Femur (tissue), 1 donor: ENCODE measurements around the gene CNDP1.

Experiments used
- DNase-seq: peaks from one replicate; pipeline ENCODE4 v3.0.0-alpha.2; 2017

Gene CNDP1

DNA sequence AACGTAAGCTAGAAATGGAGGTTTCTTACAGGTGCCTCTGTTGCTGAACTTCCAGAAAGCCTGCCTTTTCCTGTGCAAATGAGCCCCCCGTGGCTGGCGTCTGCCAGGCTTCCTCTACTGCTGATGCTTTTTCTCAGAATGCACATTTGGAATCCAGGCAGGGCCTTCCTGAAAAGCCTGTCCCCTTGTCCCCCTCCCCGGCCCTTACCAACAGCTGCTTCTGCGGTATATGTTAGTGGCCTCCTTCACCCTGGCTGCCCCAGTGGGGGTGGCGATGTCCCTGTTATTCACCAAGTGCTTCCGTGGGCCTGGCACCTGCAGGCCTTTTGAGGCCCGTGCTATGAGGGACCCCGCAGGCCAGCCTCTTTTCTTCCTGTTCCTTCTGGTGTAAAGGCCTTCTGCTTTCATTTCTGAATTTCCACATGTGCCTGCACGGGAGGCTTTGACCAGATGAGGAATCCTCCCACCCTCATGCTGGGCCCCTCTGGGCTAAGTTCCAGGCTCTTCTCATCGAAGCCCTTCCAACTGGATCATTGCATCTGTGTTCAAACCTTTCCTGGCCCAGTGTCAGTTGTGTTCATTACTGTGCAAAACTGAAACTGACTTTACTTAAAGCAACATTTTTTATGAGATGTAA is 27.7 kb upstream of the CNDP1 start:
- DNase-seq, result peak; percentile 93

DNA sequence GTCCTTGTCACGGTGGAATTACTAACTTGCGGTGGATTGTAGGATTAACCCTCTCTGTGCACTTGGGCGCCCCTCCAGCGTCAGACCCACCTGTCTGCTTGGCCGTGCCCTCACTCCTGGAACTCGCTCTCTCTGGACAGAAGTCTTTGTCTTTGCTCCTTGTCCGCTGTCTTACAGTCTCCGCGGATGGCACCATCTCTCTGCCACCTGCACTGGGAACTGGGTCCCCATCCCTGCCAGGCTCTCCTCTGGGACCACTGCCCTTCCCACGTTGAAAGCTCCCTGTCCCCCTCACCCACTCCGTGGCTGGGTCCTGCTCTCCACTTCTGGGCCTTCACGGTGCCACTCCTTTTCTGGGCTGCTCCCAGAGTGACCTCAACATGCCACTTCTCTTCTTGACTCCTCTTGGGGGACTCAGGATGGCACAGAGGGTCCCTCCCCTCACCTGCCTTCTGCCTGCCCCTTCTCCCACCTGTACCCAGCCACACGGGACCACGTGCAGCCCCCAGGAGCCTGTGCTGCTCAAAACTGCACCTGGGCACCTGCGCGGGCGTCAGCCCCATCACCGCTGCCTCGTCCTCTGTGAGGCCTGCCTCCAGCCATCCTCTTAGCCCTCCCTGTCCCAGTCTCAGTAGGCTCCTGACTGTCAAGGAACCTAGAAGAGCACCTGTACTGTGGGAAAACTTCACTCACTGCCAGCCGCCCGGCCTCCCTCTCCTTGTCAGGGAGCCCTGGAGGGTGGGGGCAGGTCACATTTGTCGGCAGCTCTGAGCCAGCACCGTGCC is 27.0 kb upstream of the CNDP1 start:
- no peak for DNase-seq

GRCh38 chr18:74507927-74508326 is 26.4 kb upstream of the CNDP1 start:
- DNase-seq, result no peak

DNA sequence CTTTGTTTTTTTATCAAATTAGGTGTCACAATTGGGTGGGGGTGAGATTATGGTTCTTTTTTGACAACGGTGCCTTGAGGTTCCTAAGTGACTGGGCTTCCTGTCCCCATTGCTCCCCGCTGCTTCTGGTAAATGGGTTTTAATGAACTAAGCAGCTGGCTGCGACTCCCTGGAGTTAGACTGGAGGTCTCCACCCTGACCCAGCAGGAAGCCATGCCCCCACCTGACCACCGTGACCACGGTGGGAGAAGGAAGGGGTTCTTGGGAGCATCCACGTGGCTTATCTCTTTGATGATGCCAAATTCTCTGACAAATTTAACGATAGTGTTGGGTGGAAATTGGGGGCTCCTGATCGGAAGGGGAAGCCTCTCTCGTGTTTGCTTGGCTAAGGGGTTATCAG is 25.9 kb upstream of the CNDP1 start:
- no peak for DNase-seq

DNA sequence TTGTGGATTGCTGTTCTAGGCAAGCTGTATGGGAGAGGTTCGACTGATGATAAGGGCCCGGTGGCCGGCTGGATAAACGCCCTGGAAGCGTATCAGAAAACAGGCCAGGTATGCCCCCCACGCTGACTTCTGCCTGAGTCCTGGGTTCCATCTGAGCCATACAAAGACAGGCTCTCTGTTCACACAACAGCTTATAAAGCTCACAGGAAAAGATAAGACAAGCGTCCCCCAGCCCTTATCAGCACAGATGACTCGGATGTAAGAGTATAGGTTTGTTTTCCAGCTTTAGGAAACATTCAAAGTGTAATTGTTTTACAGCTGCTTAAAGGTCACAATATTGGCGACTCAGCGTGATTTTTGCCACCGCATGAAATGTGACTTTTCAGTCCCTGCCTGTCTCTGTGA is 25.5 kb upstream of the CNDP1 start:
- DNase-seq, result no peak

DNA sequence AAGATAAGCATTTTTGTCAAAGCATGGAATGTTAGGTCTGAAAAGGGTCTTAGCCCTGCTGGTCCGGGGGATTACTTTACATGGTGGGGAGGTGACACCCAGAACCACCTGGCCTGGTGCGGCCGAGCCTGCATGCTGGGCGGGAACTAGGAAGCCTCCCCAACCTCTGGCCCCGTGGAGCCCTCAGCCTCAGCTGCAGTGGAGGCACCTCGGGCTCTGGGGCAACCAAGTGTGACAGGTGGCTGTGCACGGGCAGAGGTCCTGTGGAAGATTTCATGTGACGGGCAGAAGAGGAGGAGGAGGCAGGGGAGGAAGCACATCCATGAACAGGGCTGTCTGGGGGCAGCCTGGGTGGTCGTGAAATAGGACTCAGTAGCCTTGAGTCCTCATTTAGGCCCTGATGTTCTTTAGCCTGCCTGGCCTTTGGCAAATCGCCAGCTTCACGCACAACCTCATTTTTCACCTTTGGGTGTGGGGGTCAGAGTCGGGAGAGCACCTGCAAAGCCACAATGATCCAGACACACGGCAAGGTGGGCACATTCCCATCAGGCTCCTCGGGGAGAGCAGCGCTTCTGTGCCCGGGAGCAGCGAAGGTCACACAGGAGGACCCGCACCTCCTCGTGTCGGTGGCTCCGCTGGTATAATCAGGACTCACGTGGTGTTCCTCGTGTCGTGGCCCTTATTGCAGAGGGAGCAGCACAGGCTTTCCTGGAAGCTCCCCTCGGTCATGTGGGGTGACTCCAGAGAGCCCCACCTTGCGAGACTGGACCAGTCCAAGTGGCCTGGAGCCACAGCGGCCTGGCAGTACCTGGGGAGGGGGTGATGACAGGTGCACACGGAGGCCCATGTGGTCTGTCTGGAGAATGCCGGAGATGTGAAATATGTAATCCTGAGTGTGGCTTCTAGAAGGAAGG is 24.2 kb upstream of the CNDP1 start:
- DNase-seq, result no peak

DNA sequence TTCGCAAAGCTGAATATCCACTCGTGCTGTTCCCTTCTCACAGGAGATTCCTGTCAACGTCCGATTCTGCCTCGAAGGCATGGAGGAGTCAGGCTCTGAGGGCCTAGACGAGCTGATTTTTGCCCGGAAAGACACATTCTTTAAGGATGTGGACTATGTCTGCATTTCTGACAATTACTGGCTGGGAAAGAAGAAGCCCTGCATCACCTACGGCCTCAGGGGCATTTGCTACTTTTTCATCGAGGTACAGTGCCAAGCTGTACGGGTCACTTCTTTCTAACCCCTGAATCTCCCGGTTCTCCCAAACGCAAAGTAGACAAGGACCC is 23.6 kb upstream of the CNDP1 start:
- DNase-seq, result no peak

- peak; percentile 10 for DNase-seq
These were observed 22.5 kb upstream of the CNDP1 start for GRCh38 chr18:74511823-74512222.

GRCh38 chr18:74512321-74513053 is 21.8 kb upstream of the CNDP1 start:
- peak; percentile 4 for DNase-seq

DNA sequence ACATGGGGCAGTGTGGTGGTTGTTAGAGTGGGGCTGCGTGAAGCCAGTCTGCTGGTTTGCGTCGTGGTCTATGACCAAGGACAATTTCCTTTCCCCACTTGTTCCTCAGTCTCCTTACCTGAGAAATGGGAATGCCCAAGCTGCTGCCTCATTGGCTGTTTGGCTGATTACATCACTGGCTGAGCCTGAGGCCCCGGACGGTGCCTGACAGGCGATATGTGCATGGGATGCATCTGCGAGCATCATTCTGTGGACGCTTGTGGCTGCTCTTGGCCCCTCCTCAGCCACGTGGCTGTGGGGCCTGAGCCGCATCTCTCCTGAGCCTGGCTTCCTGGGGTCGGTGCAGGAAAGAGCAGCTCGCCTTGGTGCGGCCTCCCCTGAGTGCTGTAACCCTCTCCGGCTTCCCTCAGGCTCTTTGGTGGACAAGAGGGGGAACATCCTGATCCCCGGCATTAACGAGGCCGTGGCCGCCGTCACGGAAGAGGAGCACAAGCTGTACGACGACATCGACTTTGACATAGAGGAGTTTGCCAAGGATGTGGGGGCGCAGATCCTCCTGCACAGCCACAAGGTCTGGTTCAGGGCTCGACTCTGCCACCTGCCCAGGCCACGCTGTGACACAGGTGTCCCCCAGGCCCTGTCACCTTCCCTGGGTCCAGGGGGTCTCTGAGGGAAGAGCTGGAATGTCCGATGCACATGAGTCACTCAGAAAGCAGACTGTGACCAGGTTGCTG is 21.0 kb upstream of the CNDP1 start:
- DNase-seq, result peak; percentile 10

- peak; percentile 4 for DNase-seq
These were observed 20.5 kb upstream of the CNDP1 start for GRCh38 chr18:74513883-74514205.

GRCh38 chr18:74514860-74515495 is 19.3 kb upstream of the CNDP1 start:
- DNase-seq, result peak; percentile 13

GRCh38 chr18:74515620-74516231 is 18.6 kb upstream of the CNDP1 start:
- DNase-seq, result no peak

- no peak for DNase-seq
These were observed 17.7 kb upstream of the CNDP1 start for GRCh38 chr18:74516271-74517235.

DNA sequence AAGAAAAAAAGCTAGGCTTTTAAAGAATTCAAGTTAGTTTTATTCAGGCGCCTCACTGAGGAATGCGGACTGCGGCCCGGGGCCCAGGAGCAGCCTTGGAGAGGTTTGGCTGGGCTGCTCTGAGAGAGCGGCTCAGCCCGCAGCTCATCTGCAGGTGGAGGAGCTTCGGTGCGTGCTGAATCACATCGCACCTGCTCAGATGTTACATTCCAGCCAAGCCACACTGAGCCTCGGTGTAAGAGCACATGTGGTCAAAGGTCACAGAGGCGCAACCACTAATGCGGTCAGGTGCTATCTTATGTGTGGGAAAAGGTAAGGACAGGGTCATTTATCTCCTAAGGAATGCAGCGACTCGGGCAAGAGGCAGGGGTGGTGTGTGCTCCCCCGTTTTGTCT is 17.1 kb upstream of the CNDP1 start:
- DNase-seq, result peak; percentile 3

DNA sequence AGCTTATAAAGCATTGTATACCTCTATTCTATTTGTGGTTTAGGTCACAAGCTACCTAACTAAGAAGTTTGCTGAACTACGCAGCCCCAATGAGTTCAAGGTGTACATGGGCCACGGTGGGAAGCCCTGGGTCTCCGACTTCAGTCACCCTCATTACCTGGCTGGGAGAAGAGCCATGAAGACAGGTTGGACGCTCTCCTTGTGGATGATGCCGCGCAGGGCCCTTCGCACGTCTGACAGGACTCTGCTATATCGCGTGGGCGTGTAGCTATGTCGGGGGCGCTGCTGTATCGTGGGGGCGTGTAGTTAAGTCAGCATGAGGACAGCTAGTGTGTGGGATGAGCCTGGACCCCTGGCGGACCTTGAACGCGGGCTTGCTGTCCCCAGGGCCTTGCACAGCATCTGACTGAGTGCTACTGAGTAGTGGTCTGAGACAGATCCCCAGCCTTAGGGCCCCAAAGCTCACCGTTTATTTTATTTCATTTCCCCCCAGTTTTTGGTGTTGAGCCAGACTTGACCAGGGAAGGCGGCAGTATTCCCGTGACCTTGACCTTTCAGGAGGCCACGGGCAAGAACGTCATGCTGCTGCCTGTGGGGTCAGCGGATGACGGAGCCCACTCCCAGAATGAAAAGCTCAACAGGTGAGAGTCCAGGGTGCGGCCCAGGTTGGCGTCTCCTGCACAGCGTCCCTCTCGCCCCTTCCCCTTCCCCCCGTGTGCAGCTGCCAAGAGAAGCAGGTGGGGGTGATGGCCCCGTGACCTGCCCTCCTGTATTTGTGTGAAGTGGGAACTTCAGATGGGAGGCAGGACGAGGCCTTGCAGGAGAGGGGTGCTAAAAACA is 15.6 kb upstream of the CNDP1 start:
- peak; percentile 9 for DNase-seq

DNA sequence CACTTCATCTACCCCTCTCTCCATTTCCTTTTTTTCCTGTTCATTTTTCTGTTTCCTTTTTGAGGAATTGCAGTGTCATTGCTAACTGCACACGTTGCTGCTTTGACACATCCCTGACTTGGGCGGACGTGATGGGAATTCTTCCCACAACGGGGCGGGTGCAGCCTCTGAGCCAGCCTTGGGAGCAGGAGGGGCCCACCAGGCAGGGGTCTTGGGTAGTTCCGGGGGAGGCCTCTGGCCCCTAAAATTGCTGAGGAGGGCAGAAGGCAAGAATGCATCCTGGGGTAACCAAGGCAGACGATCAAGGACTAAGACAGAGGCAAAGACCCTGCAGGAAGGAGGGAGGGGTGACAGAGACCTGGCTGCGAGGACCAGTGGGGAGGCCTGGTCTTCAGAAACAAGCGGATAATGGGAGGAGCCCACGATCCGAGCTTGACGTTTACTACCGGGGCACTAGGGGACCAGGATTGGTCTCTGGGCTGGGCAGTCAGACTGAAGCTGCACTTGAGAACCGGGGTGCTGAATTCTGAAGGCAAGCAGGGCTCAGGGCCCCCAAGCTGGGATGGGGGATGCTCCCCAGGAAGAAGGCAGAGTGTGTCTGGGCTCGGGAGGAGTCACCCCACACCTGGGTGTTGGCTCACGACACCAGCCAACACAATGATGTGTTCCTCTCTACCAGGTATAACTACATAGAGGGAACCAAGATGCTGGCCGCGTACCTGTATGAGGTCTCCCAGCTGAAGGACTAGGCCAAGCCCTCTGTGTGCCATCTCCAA is 14.8 kb upstream of the CNDP1 start:
- no peak for DNase-seq

DNA sequence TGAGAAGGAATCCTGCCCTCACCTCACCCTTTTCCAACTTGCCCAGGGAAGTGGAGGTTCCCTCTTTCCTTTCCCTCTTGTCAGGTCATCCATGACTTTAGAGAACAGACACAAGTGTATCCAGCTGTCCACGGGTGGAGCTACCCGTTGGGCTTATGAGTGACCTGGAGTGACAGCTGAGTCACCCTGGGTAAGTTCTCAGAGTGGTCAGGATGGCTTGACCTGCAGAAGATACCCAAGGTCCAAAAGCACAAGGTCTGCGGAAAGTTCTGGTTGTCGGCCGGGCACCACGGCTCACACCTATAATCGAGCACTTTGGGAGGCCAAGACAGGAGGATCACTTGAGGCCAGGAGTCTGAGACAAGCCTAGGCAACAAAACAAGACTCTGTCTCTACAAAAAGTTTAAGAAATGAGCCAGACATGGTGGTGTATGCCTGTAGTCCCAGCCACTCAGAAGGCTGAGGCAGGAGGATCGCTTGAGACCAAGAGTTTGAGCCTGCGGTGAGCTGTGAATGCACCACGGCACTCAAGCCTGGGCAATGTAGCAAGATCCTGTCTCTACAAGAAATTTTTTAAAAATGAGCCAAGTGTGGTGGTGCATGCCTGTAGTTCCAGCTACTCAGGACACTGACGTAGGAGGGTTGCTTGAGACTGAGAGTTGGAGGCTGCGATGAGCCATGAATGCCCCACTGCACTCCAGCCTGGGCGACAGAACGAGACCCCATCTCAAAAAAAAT is 14.0 kb upstream of the CNDP1 start:
- peak; percentile 1 for DNase-seq
